GM18909 (cell line): ENCODE measurements around the gene ACTMAP.

Source experiments
- ATAC-seq: cut with Tn5 transposase; IDR thresholded peaks from one replicate; pipeline ENCODE4 v1.9.1; 2021; ENCODE audit warnings: mild to moderate bottlenecking; ENCODE audit not compliant: unreplicated experiment, poor library complexity

The ACTMAP gene

GRCh38 chr19:40723661-40724254 is 26.5 kb downstream of the ACTMAP start:
- no peak for ATAC-seq

- ATAC-seq = no peak
Observed at GRCh38 chr19:40721936-40722661, 28.2 kb downstream of the ACTMAP start.

GRCh38 chr19:40721140-40721486 is 29.2 kb downstream of the ACTMAP start:
- ATAC-seq = no peak

- ATAC-seq = no peak
Observed at GRCh38 chr19:40719414-40719894, 30.8 kb downstream of the ACTMAP start.

DNA sequence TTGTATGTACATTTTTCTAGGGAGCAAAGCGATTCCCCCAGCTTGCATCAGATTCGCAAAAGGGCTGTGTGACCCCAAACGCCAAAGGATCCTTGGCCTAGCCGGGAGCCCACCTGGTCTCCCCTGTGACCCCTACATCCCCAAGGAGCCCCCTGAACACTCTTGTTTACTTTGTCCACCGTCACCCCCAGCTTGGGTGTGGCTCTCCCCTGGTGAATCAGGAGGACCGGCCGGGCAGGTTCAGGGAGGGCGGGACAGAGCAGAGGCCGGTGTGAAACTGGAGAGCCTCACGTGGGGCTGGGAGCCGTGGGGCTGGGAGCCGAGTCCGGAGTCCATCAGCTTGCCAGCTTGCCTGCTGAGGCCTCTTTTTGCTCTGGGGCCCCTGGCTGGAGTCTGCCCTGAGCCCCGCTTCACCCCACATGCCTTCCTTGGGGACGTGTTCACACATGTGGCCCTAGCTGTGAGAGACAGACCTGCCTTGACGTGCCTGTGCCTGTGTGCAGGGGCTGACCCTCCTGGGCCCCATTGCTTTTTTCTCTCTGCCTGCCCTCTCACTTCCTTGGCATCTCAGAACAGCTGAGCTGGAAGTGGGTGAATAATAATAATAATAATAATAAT is 31.4 kb downstream of the ACTMAP start:
- no peak for ATAC-seq

GRCh38 chr19:40717880-40718773 is 32.1 kb downstream of the ACTMAP start:
- ATAC-seq = no peak

GRCh38 chr19:40717325-40717879 is 32.9 kb downstream of the ACTMAP start:
- no peak for ATAC-seq

DNA sequence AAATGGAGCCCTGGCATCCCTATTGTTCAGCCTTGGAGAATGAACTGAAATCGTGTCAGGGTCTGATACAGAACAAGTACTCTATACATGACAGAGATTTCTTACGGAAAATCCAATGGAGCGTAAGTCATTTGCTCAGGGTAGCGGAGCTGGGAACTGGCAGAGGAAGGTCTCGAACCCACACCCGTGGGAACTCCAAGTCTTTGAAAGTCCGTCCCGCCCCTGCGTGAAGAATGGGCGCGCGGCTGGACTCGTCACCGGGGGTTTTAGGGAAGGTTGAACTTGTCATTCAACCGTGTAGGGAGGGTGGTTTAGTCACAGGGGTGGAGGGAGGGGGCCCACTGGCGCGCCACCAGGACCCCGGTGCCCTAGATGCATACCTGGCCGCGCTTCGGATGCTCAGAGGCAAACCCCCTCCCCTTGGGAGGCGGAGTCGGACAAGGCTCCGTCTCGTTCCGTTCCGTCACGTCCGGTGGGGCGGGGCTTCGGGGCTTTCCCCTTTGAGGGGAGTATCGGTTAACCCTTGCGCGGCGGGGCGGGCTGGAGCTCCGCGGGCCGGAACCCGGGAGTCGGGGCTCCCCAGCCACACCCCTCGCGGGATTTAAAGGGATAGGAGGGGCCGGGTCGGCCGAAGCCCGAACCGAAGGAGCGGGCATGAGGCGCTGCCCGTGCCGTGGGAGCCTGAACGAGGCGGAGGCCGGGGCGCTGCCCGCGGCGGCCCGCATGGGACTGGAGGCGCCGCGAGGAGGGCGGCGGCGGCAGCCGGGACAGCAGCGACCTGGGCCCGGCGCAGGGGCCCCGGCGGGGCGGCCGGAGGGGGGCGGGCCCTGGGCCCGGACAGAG is 33.6 kb downstream of the ACTMAP start, which contains the start of the genes COQ8B and ITPKC:
TSS of gene COQ8B (minus strand) at position 405 of the 843 bp plus-strand sequence. CDS start 2,254 bp downstream, outside the sequence.
TSS of gene ITPKC (plus strand) at position 631 of the 843 bp plus-strand sequence. CDS start at position 655, 24 bp downstream.
- peak; percentile 71 for ATAC-seq

GRCh38 chr19:40716031-40716481 is 34.2 kb downstream of the ACTMAP start:
- ATAC-seq = no peak

- ATAC-seq = peak; percentile 51
Observed at GRCh38 chr19:40714441-40715299, 35.6 kb downstream of the ACTMAP start.

- ATAC-seq = no peak
Observed at GRCh38 chr19:40713939-40714338, 36.3 kb downstream of the ACTMAP start.

DNA sequence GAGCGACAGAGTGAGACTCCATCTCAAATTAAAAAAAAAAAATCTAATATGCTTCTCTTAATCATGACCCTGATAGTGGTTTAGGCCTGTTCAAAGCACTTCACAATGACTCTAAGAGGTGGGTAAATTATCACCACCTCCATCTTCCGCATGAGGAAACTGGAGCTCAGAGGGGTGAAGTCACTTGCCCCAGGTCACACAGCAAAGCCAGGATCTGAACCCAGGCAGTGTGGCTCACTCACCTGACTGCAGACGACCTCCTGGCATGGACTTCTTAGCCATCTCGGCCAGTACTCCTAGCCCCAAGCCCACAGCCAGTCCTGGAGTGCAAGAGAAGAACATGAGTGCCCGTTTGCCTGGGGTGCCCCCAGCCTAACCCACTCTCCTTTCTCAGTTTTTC is 40.5 kb downstream of the ACTMAP start:
- ATAC-seq = no peak

DNA sequence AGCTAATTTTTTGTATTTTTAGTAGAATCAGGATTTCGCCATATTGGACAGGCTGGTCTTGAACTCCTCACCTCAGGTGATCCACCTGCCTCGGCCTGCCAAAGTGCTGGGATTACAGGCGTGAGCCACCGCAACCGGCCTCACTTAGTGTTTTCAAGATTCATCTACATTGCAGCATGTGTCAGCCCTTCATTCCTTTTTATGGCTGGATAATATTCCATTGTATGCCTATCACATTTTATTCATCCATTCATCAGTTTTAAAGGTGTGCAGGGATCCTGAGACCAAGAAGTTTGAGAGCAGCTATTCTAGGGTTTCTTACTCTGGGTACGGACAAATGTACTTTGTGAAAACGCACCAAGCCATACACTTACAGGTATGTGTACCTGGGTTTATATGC is 42.7 kb downstream of the ACTMAP start:
- no peak for ATAC-seq

DNA sequence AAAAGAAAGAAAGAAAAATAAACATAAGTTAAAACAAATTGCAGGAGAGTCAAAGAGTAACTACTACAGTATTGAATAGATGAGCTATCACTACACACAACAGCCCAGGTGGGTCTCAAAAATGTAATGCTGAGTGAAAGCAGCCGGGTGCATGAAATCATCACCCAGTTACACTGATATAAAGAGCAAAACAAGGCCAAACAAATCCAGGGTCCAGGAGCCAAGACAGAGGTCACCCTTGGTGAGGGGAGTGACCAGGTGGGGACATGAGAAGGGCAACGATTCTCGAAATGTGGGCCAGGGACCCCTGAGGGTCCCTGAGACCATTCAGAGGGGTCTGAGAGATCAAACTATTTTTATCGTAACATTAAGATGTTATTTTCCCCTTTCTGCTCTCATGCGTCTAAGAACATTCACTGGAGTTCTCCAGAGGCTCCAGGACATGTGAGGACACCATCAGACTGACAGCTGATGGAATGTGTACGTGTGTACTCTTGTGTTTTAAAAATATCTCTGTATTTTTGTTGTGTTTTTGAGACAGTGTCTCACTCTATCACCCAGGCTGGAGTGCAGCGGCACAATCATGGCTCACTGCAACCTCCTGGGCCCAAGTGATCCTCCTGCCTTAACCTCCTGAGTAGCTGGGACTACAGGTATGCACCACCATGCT is 44.2 kb downstream of the ACTMAP start:
- ATAC-seq = no peak

- ATAC-seq = no peak
Observed at GRCh38 chr19:40705362-40705651, 45.0 kb downstream of the ACTMAP start.

- no peak for ATAC-seq
Observed at GRCh38 chr19:40704491-40705361, 45.6 kb downstream of the ACTMAP start.
